ENCODE data around the gene MLC1. TPM values are rescaled to one million over a fixed set of nuclear protein-coding genes. Genes with fewer than 3 reads are reported as not detected.

Gene MLC1
- total and polyA plus RNA-seq, 10 of the 15 experiments (the other 5 are each of a cell fraction or from before 2014, with no cell fraction given): 0.03 to 0.15 (median 0.07) TPM; not detected in 7

DNA sequence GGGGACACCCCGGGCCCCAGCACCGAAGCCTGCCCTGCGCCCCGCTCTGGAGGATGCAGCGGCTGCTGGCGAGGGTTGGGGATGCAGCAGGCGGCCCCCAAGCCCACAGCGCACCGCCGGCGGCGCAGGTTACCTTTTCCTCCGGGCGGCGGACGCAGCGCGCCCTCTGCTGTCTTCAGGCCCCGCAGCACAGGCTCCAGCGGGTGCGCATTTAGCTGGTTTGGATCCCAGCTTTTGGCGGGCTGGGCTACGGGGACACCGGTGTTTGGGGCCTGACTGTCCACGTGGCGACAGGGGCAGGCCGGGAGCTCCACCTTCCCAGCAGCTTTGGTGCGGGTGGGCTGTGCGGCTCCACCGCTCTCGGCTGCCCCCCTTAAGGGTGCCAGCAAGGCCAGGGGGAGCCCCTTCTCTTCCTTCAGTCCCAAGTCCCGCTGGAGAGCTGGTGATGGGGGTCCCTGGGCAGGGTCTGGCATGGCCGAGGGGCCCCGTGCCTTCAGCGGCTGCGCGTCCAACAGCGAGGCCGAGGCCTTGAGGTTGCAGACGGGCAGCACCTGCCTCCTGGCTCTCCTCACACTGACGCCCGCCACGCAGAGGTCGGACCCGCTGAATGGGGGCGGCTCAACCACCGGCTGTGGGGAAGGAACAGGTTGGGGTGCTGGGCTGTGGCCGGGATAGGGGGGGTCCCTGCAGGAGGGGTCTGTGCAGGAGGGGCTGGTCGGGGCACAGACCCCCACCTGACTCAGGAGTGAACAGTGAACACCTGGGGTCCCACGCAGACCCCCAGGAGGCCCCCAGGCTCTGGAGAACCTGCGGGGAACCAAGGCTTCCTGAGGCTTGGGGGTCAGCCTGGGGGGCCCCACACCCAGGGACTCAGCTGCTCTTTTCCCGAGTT is 54.7 kb downstream of the MLC1 start (continued):
- TF ChIP-seq, protein P1, sequence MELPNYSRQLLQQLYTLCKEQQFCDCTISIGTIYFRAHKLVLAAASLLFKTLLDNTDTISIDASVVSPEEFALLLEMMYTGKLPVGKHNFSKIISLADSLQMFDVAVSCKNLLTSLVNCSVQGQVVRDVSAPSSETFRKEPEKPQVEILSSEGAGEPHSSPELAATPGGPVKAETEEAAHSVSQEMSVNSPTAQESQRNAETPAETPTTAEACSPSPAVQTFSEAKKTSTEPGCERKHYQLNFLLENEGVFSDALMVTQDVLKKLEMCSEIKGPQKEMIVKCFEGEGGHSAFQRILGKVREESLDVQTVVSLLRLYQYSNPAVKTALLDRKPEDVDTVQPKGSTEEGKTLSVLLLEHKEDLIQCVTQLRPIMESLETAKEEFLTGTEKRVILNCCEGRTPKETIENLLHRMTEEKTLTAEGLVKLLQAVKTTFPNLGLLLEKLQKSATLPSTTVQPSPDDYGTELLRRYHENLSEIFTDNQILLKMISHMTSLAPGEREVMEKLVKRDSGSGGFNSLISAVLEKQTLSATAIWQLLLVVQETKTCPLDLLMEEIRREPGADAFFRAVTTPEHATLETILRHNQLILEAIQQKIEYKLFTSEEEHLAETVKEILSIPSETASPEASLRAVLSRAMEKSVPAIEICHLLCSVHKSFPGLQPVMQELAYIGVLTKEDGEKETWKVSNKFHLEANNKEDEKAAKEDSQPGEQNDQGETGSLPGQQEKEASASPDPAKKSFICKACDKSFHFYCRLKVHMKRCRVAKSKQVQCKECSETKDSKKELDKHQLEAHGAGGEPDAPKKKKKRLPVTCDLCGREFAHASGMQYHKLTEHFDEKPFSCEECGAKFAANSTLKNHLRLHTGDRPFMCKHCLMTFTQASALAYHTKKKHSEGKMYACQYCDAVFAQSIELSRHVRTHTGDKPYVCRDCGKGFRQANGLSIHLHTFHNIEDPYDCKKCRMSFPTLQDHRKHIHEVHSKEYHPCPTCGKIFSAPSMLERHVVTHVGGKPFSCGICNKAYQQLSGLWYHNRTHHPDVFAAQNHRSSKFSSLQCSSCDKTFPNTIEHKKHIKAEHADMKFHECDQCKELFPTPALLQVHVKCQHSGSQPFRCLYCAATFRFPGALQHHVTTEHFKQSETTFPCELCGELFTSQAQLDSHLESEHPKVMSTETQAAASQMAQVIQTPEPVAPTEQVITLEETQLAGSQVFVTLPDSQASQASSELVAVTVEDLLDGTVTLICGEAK (IDR thresholded peaks at IDR 0.05; ENCODE audit: borderline replicate concordance): no peak
- no peak for TF ChIP-seq FOXK2 (IDR thresholded peaks at IDR 0.05)
- TF ChIP-seq, protein P2, sequence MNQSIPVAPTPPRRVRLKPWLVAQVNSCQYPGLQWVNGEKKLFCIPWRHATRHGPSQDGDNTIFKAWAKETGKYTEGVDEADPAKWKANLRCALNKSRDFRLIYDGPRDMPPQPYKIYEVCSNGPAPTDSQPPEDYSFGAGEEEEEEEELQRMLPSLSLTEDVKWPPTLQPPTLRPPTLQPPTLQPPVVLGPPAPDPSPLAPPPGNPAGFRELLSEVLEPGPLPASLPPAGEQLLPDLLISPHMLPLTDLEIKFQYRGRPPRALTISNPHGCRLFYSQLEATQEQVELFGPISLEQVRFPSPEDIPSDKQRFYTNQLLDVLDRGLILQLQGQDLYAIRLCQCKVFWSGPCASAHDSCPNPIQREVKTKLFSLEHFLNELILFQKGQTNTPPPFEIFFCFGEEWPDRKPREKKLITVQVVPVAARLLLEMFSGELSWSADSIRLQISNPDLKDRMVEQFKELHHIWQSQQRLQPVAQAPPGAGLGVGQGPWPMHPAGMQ (IDR thresholded peaks at IDR 0.05; ENCODE audit: borderline replicate concordance): no peak
- TF ChIP-seq SP1 (IDR thresholded peaks at IDR 0.05; ENCODE audit: low read depth, low read length): no peak
- TF ChIP-seq TBL1XR1 (IDR thresholded peaks at IDR 0.05; ENCODE audit: low read depth, low read length): no peak
- TF ChIP-seq RUNX3 (IDR thresholded peaks at IDR 0.05; ENCODE audit: low read length): peak; percentile 13; the same call in 1 of the 2 replicates
- TF ChIP-seq YY1 (IDR thresholded peaks at IDR 0.05; ENCODE audit: low read depth, low read length): peak; percentile 83
- TF ChIP-seq TCF12 (IDR thresholded peaks at IDR 0.05; ENCODE audit: low read depth, low read length): no peak
- TF ChIP-seq, protein P3, sequence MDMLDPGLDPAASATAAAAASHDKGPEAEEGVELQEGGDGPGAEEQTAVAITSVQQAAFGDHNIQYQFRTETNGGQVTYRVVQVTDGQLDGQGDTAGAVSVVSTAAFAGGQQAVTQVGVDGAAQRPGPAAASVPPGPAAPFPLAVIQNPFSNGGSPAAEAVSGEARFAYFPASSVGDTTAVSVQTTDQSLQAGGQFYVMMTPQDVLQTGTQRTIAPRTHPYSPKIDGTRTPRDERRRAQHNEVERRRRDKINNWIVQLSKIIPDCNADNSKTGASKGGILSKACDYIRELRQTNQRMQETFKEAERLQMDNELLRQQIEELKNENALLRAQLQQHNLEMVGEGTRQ (IDR thresholded peaks at IDR 0.05; ENCODE audit: borderline replicate concordance, low read depth, low read length): no peak
- no peak for TF ChIP-seq SMAD1 (IDR thresholded peaks at IDR 0.05; ENCODE audit: low read depth, partially characterized antibody)
- TF ChIP-seq TCF3 (IDR thresholded peaks at IDR 0.05; ENCODE audit: borderline replicate concordance, insufficient read depth, low read depth, low read length): no peak
- TF ChIP-seq NR2F1 (conservative IDR thresholded peaks at IDR 0.05): no peak
- TF ChIP-seq, protein P4, sequence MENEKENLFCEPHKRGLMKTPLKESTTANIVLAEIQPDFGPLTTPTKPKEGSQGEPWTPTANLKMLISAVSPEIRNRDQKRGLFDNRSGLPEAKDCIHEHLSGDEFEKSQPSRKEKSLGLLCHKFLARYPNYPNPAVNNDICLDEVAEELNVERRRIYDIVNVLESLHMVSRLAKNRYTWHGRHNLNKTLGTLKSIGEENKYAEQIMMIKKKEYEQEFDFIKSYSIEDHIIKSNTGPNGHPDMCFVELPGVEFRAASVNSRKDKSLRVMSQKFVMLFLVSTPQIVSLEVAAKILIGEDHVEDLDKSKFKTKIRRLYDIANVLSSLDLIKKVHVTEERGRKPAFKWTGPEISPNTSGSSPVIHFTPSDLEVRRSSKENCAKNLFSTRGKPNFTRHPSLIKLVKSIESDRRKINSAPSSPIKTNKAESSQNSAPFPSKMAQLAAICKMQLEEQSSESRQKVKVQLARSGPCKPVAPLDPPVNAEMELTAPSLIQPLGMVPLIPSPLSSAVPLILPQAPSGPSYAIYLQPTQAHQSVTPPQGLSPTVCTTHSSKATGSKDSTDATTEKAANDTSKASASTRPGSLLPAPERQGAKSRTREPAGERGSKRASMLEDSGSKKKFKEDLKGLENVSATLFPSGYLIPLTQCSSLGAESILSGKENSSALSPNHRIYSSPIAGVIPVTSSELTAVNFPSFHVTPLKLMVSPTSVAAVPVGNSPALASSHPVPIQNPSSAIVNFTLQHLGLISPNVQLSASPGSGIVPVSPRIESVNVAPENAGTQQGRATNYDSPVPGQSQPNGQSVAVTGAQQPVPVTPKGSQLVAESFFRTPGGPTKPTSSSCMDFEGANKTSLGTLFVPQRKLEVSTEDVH (IDR thresholded peaks at IDR 0.05; ENCODE audit: low read depth, partially characterized antibody): no peak
- TF ChIP-seq BHLHE40 (IDR thresholded peaks at IDR 0.05; ENCODE audit: borderline replicate concordance in 1 of 2, low read depth in 2 of 2, low read length in 1 of 2): peak in 1 of 2 experiments; percentile 44; a peak in 1 of 4 replicates
- peak; percentile 98 for TF ChIP-seq SMC3 (IDR thresholded peaks at IDR 0.05; ENCODE audit: borderline replicate concordance, low read length)
- TF ChIP-seq, protein P5, sequence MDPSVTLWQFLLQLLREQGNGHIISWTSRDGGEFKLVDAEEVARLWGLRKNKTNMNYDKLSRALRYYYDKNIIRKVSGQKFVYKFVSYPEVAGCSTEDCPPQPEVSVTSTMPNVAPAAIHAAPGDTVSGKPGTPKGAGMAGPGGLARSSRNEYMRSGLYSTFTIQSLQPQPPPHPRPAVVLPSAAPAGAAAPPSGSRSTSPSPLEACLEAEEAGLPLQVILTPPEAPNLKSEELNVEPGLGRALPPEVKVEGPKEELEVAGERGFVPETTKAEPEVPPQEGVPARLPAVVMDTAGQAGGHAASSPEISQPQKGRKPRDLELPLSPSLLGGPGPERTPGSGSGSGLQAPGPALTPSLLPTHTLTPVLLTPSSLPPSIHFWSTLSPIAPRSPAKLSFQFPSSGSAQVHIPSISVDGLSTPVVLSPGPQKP (IDR thresholded peaks at IDR 0.05; ENCODE audit: low read depth, low read length): 0 out of 2 replicates have a peak, but pooled peaks have one; percentile 25

Measured in GM12878 (cell line).